Thymus (tissue), 11 donors: ENCODE results near the gene ZBTB8OS. TPM values are rescaled to one million over a fixed set of nuclear protein-coding genes. Genes with fewer than 3 reads are reported as not detected.
"Not testable (repeated sequence)": the region's sequence is repeated elsewhere in the genome, so short reads cannot be mapped to it uniquely, and the experiment has no call there.

Experiments used
- DNase-seq, 9 donors: peaks; one replicate each; pipeline ENCODE4 v3.0.0-alpha.2; 2013; ENCODE audit warnings: low spot score in 9 of 9, low read depth in 6 of 9, missing footprints in 1 of 9
- H3K27ac ChIP-seq, 2 donors: one replicate each; pipeline ENCODE4 v1.5.1; 2013; ENCODE audit warnings: control low read depth in 1 of 2, low read depth in 1 of 2, low read length in 1 of 2, mild to moderate bottlenecking in 1 of 2, moderate library complexity in 1 of 2
- H3K27me3 ChIP-seq, 2 donors: one replicate each; pipeline ENCODE4 v1.5.1; 2013; ENCODE audit warnings: low read length in 1 of 2; ENCODE audit not compliant: control insufficient read depth in 2 of 2, insufficient read depth in 1 of 2
- H3K36me3 ChIP-seq, 2 donors: one replicate each; pipeline ENCODE4 v1.5.1; 2013; ENCODE audit warnings: low read length in 1 of 2, mild to moderate bottlenecking in 1 of 2, moderate library complexity in 1 of 2; ENCODE audit not compliant: control insufficient read depth in 2 of 2, insufficient read depth in 2 of 2
- H3K4me1 ChIP-seq, 2 donors: one replicate each; pipeline ENCODE4 v1.5.1; 2013; ENCODE audit warnings: low read length in 2 of 2; ENCODE audit not compliant: control insufficient read depth in 2 of 2, insufficient read depth in 2 of 2
- H3K4me3 ChIP-seq, 2 donors: one replicate each; pipeline ENCODE4 v1.5.1; 2013; ENCODE audit warnings: low read length in 2 of 2, control low read depth in 1 of 2, mild to moderate bottlenecking in 1 of 2
- H3K9me3 ChIP-seq, 2 donors: one replicate each; pipeline ENCODE4 v1.5.1; 2013; ENCODE audit warnings: low read length in 1 of 2, mild to moderate bottlenecking in 1 of 2; ENCODE audit not compliant: control insufficient read depth in 2 of 2, insufficient read depth in 1 of 2
- WGBS: extraction: QIAGEN DNeasy Blood & Tissue Kit; methylation state at CpG from one replicate; pipeline ENCODE4 v1.1.7; 2013; 5-methylcytosine and 5-hydroxymethylcytosine counted together
- polyA plus RNA-seq: library from polyadenylated mRNA; stranded (reverse); fragments of 200-250 nt; gene quantifications from one replicate; pipeline ENCODE4 v1.2.3, GENCODE V29; 2013
- total RNA-seq: library from RNA; stranded (reverse); fragments of 120-200 nt; gene quantifications from one replicate; pipeline ENCODE4 v1.2.4, GENCODE V29; 2013
- donor health status: healthy.

The ZBTB8OS gene
- total and polyA plus RNA-seq, 2 donors: 56.0 to 64.8 TPM

GRCh38 chr1:32639489-32640075 is 10.8 kb downstream of the ZBTB8OS start:
- Histone ChIP-seq H3K9me3 (no peaks in the 10 kb centered on the region), H3K36me3 (peaks cover 3 to 9% of the 10 kb centered on the region in 2 donors), H3K27me3 (no peaks in the 10 kb centered on the region), H3K4me1 (no peaks in the 10 kb centered on the region), H3K27ac (no peak overlapping the region), H3K4me3 (no peak overlapping the region)
- no peak for DNase-seq
- WGBS: 96% methylated on average over 1 of the region's 1 CpG

DNA sequence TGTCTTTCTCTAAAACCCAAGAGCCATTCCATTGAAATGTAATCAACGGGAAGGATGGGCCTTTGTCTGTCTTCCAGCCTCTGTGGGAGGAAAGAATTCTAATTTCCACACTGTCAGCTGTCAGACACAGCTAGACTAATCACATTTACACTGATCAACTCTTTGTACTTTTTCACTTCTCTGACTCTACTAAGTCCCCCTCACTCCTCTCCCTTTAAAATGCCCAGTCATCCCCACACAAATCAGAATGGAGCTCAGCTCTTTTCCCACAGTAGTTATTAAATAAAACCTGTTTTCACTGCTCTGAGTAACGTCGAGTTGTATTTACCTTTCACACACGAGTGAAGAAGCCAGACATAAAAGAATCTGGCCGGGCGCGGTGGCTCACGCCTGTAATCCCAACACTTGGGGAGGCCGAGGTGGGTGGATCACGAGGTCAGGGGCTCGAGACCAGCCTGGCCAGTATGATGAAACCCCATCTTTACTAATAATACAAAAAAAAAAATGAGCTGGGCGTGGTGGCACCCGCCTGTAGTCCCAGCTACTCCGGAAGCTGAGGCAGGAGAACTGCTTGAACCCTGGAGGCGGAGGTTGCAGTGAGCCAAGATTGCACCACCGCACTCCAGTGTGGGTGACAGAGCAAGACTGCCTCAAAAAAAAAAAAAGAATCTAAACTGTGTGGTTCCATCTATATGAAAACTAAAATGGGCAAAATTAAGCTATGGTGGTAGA is 13.3 kb downstream of the ZBTB8OS start:
- WGBS: 95% methylated on average over 16 of the region's 16 CpGs
- no peak for DNase-seq
- Histone ChIP-seq H3K27ac (no peak overlapping the region), H3K36me3 (peaks cover 5 to 17% of the 10 kb centered on the region in 2 donors), H3K27me3 (no peaks in the 10 kb centered on the region), H3K9me3 (no peaks in the 10 kb centered on the region), H3K4me1 (no peaks in the 10 kb centered on the region), H3K4me3 (no peak overlapping the region)

GRCh38 chr1:32635508-32636277 is 14.7 kb downstream of the ZBTB8OS start:
- WGBS: 91% methylated on average over 8 of the region's 8 CpGs
- H3K4me3 ChIP-seq: no peak overlapping the region
- H3K27me3 ChIP-seq: no peaks in the 10 kb centered on the region
- no peak overlapping the region for H3K27ac ChIP-seq
- no peak for DNase-seq
- H3K9me3 ChIP-seq: no peaks in the 10 kb centered on the region
- H3K36me3 ChIP-seq: peaks cover 5 to 22% of the 10 kb centered on the region in 2 donors
- H3K4me1 ChIP-seq: no peaks in the 10 kb centered on the region

DNA sequence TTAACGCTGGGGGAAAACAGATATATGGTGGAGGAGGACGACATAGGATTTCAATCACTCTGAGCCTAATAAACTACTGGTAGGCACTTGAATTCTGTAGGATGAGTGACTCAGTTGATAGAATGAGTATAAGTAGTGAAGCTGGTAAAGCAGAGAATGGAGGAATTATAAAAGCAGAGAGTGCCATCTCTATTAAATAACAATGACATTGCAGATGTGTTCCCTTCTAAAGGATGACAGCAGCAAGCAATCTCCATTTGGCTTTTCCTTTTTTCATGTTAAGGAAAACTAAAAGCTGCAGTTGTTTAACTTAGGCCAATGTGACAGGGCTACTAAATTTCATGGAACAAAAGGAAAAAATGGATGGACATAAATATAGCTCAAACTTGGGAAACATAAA is 17.5 kb downstream of the ZBTB8OS start:
- H3K4me3 ChIP-seq: no peak overlapping the region
- peaks cover 8 to 12% of the 10 kb centered on the region in 2 donors for H3K36me3 ChIP-seq
- no peaks in the 10 kb centered on the region for H3K27me3 ChIP-seq
- WGBS: 96% methylated on average over 2 of the region's 2 CpGs
- no peaks in the 10 kb centered on the region for H3K9me3 ChIP-seq
- no peak for DNase-seq
- H3K27ac ChIP-seq: no peak overlapping the region
- H3K4me1 ChIP-seq: peaks cover under 1 to 3% of the 10 kb centered on the region in 2 donors

DNA sequence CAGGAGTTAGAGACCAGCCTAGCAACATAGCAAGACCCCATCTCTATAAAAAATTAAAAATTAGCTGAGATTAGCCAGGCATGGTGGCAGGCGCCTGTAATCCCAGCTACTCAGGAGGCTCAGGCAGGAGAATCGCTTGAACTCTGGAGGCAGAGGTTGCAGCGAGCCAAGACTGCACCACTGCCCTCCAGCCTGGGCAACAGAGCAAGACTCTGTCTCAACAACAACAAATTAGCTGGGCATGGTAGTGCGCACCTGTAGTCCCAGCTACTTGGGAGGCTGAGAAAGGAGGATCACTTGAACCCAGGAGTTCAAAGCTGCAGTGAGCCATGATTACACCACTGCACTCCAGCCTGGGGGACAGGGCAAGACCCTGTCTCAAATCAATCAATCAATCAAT is 20.2 kb downstream of the ZBTB8OS start:
- DNase-seq, H3K27me3 ChIP-seq, H3K9me3 ChIP-seq, H3K4me3 ChIP-seq, H3K4me1 ChIP-seq, H3K27ac ChIP-seq: not testable (repeated sequence)
- peaks cover 10 to 16% of the 10 kb centered on the region in 2 donors for H3K36me3 ChIP-seq
- WGBS: 98% methylated on average over 4 of the region's 4 CpGs

- Histone ChIP-seq H3K27ac (peak overlapping the region; percentile 8 to 73), H3K4me3 (no peak overlapping the region), H3K4me1 (peaks cover 19 to 21% of the 10 kb centered on the region in 2 donors), H3K36me3 (peaks cover 10 to 12% of the 10 kb centered on the region in 2 donors), H3K9me3 (no peaks in the 10 kb centered on the region), H3K27me3 (no peaks in the 10 kb centered on the region)
- DNase-seq: peak in 3 of 9 donors; percentile 27 to 67 (median 36)
- 55% methylated on average over 11 of the region's 11 CpGs for WGBS
These were observed 22.7 kb downstream of the ZBTB8OS start for GRCh38 chr1:32627596-32628162.

DNA sequence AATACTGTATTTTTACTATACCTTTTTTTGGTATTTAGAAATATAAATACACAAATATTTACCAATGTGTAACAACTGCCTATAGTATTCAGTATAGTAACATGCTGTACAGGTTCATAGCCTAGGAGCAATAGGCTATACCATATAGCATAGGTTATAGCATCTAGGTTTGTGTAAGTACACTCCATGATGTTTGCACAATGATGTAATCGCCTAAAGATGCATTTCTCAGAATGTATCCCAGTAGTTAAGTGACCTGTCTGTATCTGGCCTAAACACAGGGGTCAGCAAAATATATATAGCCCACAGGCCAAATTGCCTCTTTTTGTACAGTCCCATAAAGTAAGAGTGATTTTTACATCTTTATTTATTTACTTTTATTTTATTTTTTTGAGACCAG is 24.2 kb downstream of the ZBTB8OS start:
- H3K36me3 ChIP-seq: peaks cover 8% of the 10 kb centered on the region in 2 donors
- H3K4me3 ChIP-seq: no peak overlapping the region
- peaks cover 20 to 22% of the 10 kb centered on the region in 2 donors for H3K4me1 ChIP-seq
- H3K27ac ChIP-seq: no peak overlapping the region
- 99% methylated on average over 1 of the region's 1 CpG for WGBS
- DNase-seq: no peak
- no peaks in the 10 kb centered on the region for H3K9me3 ChIP-seq
- no peaks in the 10 kb centered on the region for H3K27me3 ChIP-seq

GRCh38 chr1:32623775-32624174 is 26.6 kb downstream of the ZBTB8OS start:
- Histone ChIP-seq H3K36me3 (peaks cover 7 to 13% of the 10 kb centered on the region in 2 donors), H3K4me3 (no peak overlapping the region), H3K4me1 (peaks cover 20 to 22% of the 10 kb centered on the region in 2 donors), H3K27ac (peak overlapping the region in 1 of 2 donors; percentile 57), H3K27me3 (no peaks in the 10 kb centered on the region), H3K9me3 (peaks cover 0 to 4% of the 10 kb centered on the region in 2 donors)
- peak in 1 of 9 donors; percentile 29 for DNase-seq
- 32% methylated on average over 5 of the region's 5 CpGs for WGBS
